SW 1271 (cell line): ENCODE measurements around the gene FAM78B.

Source experiments
- DNase-seq, 2 experiments: peaks; one replicate each; lab custom pipeline; 2025; lab: John Stamatoyannopoulos, UW

FAM78B gene

DNA sequence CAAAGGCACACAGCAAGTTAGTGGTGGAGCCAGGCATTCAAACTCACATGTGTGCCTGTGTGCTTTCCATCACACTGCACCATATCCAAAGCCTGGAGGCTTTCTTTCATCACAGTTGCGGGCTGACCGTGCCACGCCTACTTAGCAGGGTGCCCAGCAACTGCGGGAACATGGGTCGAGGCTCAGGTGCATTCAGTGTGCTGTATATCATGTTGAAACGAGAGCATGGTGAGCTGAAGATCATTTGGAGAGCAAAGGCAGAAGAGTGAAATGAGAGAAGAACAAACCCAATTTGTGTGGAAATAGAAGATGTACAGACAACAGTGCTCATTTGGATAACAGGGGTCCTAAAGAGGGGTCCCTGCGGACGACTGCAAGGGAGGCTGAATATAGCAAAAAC, 46.5 kb downstream of the FAM78B start:
- no peak for DNase-seq

DNA sequence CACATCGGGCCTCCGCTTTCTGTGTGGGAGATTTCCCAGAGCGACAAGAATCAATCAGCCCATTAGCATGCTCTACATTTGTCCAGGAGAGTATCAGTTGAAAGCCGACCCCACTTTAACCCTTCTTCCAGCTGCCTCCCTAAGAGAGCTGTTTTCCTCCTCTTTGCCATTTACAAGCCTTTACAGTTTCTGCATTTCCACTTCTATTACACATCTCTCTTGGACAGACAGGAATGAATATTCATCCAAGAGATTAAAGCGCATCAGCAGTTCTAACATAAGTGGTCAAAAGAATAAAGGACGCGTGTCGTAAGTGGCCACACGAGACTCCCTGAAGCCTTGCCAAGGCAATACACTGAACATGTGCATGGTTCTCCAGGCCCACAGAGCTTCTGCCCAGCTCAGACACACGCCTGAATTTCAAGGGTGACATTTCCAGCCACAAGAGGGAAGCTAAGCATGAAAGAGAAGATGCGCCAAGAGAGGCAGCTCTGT, 47.3 kb downstream of the FAM78B start:
- no peak for DNase-seq

DNA sequence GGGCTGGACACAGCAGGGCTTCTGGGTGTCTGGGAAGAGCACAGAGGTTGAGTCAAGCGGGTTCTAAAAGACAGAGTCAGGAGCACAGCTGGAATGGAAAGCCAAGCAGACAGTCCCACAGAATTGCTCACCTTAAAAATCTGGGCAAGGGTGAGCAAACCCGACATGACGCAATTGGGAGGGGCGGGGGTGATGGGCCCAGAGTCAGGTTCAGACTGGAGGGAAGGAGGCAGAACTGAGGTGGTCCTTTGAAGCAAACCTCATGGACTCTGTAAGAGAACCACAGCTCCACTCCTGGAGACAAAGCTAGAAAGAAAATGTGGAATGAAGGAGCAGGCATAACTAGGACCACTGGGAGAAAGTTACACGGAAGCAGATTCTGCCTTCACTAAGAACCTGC, 49.0 kb downstream of the FAM78B start:
- DNase-seq, result no peak

DNA sequence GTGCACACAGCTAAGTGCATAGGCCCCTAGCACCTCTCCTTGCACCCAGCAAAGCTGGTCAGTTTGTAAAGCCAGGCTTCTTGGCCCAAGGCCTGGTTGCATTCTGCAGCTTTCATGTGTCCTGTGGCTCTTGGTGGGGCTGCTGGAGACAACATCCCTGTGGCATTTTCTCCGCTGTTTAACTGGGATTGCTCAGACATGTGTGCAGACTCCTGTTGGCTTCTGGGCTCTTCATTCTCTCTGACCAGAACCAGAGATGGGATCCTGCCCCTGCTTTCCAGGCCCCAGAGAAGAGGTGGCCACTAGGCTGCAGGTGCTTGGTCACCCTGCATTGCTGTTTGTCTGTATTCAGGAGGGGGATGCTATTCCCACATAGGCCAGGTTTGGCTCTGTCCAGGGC, 50.8 kb downstream of the FAM78B start:
- DNase-seq, result no peak

DNA sequence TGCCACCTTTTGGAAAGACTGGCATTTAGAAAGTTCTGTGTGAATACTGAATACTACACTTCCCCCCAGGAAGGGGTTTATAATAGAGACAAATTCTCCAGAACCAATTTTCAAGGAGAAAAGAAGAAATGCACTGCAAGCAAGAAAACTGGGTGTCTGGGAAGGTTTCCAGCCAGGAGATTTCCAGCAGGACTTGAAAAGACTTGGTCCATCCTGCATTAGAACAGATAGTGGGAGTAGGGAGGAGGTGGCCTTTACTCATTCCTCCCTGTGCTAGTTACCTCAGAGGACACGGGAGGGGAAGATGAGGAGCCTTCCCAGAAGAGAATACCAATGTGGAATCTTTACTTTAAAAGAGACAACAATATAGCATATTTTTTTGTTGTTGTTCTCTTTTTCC, 52.4 kb downstream of the FAM78B start:
- no peak for DNase-seq

DNA sequence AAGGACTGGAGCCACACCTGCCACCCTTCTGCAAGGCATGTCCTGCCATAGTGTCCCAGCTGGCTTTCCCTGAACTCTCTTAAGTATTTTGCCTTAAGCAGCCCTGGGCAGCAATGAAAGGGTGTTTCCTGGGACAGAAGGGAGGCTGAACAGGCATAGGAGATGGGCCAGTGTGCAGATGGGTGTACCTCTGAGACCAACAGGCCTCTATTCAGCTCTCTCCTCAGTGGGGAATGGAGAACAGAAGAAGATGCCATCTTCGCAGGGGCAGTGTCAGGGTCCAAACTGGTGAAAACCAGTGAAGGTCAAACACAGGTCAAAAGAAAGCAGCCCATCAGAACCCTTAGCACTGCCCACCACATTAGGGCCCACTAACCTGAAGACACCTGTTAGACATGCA, 53.2 kb downstream of the FAM78B start:
- no peak for DNase-seq

DNA sequence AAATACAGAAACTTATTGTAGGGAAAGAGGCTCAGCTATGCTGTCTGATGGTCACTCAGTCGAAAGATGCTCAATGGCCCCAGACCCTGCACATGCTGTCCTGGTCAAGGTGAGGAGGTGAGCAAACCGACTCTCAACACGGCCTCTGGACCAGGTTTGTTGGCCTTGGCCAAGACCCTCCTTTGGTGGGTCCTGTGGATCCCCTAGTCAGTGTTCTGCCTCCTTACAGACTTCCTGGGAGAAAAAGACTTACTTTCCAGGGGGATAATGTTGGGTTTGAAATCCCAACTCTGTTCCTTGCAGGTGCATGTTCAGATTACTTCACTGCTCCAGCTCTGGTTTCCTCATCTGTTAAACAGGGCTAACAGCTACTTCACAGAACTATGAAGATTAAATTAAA, 53.8 kb downstream of the FAM78B start:
- DNase-seq, result no peak

DNA sequence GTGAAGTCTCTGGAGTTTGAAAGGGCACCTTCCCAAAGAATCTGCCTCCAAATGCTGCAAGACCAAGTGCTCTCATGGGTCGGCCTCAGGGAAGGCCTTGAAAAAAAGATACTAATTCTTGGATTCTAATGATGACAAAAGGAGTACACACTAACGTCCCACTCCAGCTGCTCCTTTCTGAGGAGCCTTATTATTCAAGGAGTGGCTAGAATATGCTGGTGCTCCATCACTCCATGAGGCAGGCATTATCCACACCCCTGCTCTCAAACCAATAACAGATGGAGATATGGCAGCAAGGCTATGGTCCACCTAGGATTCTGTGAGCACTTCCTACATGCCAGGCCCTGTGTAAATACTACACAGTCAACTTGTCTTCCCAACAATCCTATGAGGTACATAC, 54.4 kb downstream of the FAM78B start:
- DNase-seq, result no peak

DNA sequence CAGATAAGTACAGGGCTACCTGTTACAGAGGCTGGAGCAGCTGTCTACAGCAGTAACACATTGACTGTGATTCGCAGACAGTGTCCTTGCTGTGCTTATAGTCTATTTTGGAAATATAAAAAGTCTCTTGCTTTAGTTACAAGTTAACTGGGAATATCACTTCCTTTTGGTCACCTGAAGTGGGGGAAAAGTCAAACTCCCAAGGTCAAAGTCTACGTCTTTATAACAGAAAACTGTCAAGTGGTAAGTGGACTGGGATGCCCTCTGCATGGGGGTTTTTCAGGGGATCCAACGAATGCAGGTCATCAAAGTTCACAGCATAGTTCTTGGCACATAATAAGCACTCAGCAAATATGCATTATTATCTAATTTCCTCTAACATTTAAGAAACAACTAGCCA, 55.4 kb downstream of the FAM78B start:
- DNase-seq, result no peak

DNA sequence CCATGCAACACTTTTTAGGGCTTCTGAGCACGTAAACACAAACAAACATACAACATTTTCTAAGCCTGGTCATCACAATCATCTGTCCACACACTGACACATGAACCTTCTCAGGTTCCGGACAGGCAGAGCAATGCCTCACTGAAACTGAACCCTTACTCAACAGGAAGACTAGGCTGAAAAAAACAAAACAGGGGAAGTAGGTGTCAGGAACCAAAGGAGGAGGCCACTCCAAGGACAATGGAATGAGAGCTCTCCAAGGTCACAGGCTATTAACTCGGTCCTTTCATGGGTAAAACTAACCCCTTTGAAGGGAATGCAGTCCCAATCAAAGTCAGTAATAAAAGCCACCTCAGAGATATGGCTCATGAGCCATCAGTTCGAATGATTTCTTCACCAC, 76.6 kb downstream of the FAM78B start:
- DNase-seq, result no peak

DNA sequence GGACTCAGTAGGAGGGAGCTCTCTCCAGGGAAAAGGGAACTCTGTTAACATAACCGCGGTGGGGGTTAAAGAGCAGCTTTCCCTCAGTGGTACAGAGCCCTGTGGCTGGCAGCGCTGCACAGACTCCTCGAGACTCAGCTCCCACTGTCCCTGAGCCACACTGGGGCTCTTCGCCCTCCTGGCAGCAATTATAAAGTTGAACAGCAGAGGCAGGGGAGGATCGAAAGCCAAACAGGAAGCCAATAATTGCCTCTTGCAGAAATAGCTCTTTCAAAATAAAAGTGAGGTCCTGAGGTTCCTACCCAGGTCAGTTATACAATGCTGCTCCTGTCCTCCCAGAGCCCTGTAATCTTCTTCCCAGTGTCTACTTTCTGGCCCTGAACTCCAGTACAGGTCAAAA, 77.0 kb downstream of the FAM78B start:
- no peak for DNase-seq

DNA sequence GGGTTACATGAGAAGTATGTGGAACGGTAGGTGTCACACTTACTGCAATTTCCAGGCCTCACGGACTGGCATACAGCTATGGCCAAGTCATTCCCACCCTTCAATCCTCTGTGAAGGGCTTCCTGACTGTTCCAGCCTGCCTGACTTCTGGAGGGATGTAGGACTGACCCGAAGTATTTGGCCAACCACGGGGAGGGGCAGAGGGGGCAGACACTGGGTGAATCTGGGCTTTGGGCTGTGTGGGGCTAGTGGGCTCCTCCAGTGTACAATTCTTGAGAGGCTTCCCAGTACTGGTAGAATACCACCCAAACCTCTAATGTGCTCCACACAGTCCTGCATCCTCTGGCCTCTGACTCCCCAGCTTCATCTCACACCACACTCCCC, 78.2 kb downstream of the FAM78B start:
- DNase-seq, result no peak

DNA sequence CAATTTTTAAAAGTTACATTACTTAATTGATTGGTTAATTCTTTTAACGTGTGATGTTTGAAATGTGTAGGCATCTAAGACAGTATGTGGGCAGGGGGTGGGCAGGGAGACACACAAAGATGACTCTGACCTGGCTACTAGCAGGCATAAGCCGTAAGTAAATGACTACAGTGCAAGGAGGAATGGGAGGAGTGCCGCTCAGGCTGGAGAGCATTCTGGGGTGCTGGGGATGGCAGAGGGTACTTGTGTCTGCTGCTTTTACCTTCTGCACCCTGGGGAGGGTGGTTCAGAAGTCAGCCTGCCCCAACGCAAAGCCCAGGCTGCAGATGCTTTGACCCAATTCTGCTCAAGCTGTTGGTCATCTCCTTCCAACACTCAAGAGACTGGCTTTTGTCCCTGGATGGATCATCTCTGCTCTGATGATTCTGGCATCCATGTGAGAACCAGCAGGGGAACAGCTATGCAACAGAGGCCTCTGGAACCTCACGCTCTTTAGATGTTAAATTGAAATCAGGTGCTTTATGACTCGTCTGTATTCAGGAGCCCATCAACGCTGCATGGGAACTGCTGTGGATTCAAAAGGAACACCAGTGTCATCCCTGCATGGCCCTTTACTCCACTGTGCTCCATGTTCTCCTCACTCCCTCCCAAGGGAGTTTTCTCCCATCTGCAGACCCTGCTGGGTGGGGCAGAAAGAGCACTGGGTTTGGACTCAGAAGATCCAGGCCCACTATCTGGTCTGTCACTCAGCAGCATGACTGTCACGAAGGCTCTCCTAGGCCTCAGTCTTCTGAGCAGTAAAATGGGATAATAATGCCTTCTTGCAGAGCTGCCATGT, 78.8 kb downstream of the FAM78B start:
- DNase-seq, result no peak

DNA sequence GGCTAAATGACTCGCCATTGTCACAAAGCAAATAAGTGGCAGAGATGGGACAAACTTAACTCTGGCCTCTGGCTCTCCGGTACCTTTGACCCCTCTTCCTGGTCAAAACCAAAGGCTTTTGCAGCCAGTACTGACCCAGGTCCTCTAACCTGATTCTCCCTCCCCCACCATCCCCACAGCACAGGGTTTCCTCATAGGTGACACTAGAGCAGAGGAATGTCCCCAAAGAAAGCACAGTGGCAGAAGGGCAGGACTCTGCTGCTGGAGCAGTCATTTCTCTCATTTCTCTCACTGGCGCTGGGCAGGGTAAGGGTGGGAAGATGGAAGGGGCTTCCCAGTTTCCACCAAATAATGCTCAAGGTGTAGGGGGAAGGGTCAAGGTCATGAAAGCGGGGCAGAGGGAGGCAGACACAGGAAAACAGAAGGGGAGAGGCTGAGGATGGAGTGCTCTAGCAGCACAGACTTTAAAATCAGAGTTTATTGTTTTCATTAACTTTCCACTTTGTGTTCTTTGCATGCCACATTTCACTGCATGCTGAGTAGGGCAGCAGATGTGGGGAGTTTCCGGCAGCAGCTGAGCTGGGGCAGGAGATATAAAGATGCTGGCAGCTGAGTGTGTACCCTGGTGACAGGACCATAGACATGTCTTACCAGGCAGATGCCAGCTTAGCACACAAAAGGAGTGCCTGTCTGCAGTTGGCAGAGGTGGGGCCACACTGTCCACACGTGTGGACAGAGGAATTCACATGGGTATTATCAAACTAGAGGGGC, 80.5 kb downstream of the FAM78B start:
- DNase-seq, result no peak

DNA sequence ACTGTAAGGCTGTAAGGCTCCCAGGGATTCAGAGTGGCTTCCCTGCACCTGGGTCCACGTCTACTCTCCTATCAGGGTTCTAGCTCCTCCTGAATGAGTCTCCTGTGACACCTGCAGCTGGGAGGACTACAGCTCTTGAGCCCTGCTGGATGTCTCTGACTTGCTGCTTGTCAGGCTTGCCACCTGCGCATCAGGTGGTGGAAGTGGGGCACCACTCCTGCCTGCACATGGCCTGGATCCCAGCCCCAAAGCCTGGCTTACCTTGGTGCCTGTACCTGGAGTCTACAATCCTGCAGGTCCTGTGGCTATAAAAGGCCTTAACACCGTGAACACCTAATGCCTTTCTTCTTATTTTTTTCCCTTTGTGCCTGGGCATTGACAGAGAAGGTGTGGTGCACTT, 82.2 kb downstream of the FAM78B start:
- DNase-seq, result no peak

DNA sequence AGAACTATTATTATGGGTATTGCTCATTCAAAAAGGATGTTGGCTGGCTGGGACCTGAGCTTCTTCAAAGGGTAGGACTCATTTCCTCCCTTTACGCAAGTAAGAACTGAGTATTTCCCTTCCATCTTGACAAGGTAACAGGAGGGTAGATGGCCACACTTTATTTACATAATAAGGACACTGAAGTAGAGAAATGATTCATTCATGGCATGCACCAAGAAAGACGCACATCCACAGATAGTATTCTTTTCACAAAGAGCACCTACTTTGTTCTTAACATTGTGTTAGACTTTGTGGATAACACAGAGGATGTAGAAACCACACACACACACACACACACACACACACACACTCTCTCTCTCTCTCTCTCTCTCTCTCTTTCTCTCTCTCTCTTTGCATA, 82.9 kb downstream of the FAM78B start:
- no peak for DNase-seq

DNA sequence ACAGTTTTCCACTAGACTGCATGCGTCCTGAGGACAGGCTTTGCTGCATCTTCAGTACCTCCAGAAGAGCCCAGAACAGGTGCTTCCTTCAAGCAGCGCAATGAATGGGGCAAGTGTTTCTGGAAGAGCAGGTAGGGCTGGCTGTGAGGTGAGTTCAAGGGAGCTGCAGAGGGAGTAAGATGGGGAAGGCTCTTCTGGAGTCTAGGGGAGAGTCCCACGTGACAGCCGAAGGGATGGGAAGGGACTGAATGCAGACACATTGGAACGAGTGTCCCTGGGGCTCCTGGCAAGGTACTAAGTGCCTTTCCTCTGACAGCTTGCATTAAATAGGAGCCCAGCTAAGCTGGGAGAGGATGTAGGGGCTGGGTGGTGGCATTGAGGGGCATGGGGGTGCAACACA, 84.2 kb downstream of the FAM78B start:
- DNase-seq, result no peak

DNA sequence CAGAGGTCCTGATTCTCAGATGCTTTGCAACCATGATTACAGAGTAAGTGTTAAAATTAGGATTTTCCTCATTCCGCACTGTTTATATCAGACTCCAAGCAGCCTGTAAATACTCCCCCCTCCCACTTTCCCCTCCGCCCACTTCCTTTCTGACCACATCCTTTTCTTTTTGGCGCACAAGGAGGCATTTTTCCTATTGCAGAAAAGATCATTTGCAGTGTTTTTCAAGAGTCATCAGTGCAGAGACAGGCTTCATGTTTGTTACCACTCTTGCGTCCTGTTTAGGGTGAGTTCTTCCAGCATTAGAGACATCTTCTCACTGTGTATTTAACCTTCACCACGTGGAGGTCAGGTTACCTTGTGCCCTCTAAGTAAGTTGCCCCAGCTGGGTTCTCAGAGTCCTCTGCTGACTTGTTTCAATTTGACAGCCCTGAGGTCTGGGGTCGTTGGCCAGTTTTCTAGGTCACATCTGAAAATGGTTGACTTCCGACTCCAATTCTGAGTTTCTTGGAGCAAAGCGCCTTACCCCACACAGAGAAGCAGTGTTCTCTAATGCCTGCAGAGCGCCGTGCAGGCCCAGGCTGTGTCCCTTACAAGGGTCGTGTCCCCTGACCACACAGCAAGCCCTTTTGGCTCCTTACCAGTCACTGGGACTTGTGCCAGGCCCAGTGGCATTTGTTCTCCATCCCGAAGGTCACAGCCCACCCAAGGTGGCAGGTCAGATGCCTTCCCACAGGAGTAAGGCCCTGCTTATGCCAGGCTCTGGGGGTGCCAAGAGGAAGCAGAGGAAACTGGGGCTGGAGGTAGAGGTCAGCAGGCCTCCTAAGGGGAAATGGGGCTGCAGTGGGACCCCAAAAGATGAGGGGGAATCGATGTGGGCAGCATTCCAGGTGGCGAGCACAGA, 85.6 kb downstream of the FAM78B start:
- no peak for DNase-seq

DNA sequence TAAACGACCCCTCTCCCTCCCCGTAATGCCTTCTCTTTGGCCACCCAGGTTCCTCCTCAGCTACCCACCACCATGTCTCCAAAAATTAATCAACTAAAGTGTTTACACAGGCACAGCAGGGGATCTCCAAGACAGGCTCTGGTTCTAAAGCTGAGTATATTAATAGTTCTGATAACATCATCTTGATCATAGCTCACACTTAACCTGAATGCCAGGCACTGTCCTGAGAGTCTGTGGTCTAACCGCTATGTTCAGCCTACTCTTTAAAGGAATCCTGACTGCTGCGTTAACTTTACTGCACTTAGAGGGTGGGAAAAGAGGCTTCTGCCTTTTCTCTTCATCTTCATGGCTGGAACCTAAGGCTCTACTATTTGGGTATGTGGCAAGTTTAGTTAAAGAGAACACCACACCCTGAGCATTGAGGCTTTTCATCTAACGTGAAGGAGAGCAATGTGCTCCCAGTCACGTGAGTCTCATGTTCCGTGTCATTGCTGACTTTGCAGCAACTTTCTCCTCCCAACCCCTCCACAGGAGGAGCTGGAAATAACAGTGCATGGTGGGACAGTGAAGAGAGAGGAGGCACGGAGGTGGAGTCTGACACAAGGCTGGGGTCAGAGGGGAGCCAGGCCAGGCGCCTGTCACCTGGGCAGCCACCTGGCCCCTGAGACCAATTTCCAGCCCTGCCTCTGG, 86.4 kb downstream of the FAM78B start:
- no peak for DNase-seq

DNA sequence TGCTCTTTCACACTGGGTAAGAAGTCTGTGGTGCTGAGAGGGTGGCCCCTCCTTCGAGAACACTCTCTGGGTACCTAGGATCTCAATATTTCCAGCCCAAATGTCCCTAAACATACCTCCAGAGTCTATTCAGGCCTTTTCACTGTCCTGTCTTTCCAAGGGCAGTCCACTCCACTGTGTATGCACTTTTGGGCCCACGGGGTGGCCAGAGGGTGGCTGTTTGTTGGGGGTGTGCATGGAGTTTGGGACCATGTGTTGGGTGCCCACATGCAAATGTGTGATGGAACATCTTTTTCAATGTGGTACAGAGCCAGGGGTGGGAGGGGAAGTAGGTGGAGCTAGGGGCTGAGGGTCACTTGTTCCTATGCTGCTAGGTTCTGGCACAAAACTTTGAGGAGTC, 87.5 kb downstream of the FAM78B start:
- DNase-seq, result no peak

DNA sequence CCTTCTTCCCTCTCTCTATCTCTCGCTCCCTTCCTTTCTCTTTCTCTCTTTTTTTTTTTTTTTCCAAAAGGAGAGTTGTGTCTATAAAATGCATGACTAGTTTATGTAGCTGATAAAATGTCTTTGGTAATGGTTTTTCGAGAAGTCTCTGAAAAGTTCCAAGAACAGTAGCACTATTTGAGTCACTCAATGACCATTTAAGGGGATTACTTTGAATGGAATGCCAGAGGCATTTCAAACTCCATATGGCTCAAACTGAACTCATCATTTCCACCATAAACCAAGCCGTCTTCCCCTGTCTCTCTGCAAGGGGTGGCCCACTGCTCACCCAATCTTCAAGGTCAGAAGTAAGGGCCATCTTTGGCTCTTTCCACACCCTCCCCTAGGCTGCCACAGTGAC, 93.3 kb downstream of the FAM78B start:
- no peak for DNase-seq

DNA sequence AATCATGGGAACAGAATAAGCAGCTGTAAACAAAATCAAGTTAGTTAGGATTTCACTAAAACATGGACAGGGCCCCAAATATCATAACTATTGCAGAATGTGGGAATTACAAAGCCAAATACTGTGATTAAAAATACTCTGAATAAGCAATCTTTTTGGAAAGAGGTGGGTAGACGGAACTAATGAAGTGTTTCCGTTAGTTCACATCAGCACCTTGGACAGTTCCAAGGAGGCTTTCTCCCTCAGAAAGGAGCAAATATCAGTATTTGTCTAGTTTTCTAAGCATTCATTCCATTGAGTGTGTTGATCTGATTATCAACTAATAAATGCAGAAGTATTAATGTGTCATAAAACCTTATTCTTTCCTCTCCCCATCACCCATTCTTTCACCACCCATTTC, 97.4 kb downstream of the FAM78B start:
- DNase-seq, result no peak
